ENCODE results near the gene REPS2.

The REPS2 gene

DNA sequence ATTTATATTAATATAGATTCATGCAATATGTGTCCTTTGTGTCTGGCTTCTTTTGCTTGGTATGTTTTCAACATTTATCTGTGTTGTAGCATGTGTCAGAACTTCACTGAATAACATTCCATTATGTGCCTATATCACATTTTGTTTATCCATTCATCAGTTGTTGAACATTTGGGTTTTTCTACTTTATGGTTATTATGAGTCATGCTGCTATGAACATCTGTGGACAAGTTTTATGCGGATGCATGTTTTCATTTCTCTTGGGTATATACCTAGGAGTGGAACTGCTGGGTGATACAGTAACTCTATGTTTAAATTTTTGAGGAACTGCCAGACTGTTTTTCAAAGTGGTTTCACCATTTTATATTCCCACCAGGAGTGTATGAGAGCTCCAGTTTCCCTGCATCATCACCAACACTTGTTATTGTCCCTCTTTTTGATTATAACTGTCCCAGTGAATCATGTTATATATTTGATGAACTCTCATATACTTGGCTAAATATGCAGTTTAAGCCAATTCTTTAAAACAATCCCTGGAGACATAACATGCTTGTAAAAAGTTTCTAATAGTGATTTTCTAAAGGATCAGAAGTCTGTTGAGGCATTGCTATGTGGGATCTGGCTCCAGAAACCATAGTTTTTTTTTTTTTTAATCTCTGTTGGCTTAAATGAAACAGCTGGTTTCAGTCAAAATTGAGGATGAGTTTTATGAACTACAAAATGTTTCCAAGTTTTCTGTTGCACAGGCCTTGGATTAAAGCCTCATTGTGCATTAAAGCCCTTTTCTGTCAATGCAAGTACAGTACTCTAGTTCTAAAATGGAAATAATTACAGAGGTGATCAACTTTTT is 21.6 kb upstream of the REPS2 start:
- H3K27ac ChIP-seq (ENCODE audit: low read depth in 2 of 2, low read length in 2 of 2), result no peak overlapping the region
- H3K36me3 ChIP-seq (ENCODE audit: control insufficient read depth in 2 of 2, insufficient read depth in 2 of 2, low read length in 2 of 2), result no peaks in the 10 kb centered on the region
- H3K4me1 ChIP-seq (ENCODE audit: control insufficient read depth in 2 of 2, insufficient read depth in 2 of 2, low read length in 2 of 2), result no peaks in the 10 kb centered on the region
- H3K9me3 ChIP-seq (ENCODE audit: control insufficient read depth in 2 of 2, low read length in 2 of 2), result no peaks in the 10 kb centered on the region
- H3K27me3 ChIP-seq (ENCODE audit: control insufficient read depth in 2 of 2, insufficient read depth in 2 of 2, low read length in 2 of 2), result peaks cover 0 to 5% of the 10 kb centered on the region in 2 donors
- H3K4me3 ChIP-seq (ENCODE audit: low read length in 2 of 2), result no peak overlapping the region
- H3K9ac ChIP-seq (ENCODE audit: low read depth in 1 of 2, low read length in 2 of 2), result no peak overlapping the region

- Histone ChIP-seq H3K4me1 (ENCODE audit: control insufficient read depth in 2 of 2, insufficient read depth in 2 of 2, low read length in 2 of 2) (no peaks in the 10 kb centered on the region), H3K4me3 (ENCODE audit: low read length in 2 of 2) (no peak overlapping the region), H3K9ac (ENCODE audit: low read depth in 1 of 2, low read length in 2 of 2) (no peak overlapping the region), H3K36me3 (ENCODE audit: control insufficient read depth in 2 of 2, insufficient read depth in 2 of 2, low read length in 2 of 2) (no peaks in the 10 kb centered on the region), H3K9me3 (ENCODE audit: control insufficient read depth in 2 of 2, low read length in 2 of 2) (no peaks in the 10 kb centered on the region), H3K27ac (ENCODE audit: low read depth in 2 of 2, low read length in 2 of 2) (no peak overlapping the region), H3K27me3 (ENCODE audit: control insufficient read depth in 2 of 2, insufficient read depth in 2 of 2, low read length in 2 of 2) (no peaks in the 10 kb centered on the region)
Observed at GRCh38 chrX:16930392-16930791, 16.1 kb upstream of the REPS2 start.

DNA sequence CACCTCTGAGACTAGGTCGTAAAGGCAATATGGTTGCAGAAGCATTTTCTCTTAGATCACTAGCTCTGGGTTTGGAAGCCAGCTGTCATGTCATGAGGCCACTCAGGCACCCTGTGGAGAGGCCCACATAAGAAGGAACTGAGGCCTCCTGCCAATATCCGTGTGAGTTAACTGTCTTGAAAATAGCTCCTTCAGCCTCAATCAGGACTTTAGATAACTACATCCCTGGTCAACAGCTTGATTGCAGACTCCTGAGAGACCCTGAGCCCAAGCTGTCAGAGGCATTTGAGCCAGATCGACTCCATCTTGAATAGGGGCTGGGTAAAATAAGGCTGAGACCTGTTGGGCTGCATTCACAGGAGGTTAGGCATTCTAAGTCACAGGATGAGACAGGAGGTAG is 15.1 kb upstream of the REPS2 start:
- H3K4me3 ChIP-seq (ENCODE audit: low read length in 2 of 2), result no peak overlapping the region
- H3K27me3 ChIP-seq (ENCODE audit: control insufficient read depth in 2 of 2, insufficient read depth in 2 of 2, low read length in 2 of 2), result no peaks in the 10 kb centered on the region
- H3K9me3 ChIP-seq (ENCODE audit: control insufficient read depth in 2 of 2, low read length in 2 of 2), result no peaks in the 10 kb centered on the region
- no peaks in the 10 kb centered on the region for H3K36me3 ChIP-seq (ENCODE audit: control insufficient read depth in 2 of 2, insufficient read depth in 2 of 2, low read length in 2 of 2)
- H3K4me1 ChIP-seq (ENCODE audit: control insufficient read depth in 2 of 2, insufficient read depth in 2 of 2, low read length in 2 of 2), result no peaks in the 10 kb centered on the region
- no peak overlapping the region for H3K27ac ChIP-seq (ENCODE audit: low read depth in 2 of 2, low read length in 2 of 2)
- H3K9ac ChIP-seq (ENCODE audit: low read depth in 1 of 2, low read length in 2 of 2), result no peak overlapping the region

DNA sequence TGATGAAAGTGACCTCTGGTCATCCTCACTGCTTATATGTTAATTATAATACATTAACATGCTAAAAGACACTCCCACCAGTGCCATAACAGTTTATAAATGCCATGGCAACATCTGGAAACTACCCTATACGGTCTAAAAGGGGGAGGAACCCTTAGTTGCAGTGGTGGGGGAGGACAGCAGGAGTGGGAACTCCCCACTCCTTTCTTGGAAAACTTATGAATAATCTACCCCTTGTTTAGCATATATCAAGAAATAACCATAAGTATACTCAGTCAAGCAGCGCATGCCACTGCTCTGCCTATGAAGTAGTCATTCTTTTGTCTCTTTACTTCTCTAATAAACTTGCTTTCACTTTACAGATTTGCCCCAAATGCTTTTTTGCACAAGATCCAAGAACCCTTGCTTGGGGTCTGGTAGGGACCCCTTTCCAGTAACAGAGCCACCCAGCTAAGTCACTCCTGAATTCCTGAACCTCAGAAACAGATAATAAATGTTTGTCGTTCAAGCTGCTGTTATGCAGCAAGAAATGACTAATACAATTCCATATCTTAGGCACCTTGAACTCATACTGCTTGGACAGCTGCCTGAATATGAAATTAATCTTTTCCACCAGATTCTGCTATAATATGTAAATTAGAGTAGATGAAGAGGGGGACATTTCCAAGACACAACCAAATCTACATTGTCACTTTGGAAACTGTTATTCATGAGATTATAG is 14.4 kb upstream of the REPS2 start:
- Histone ChIP-seq H3K4me1 (ENCODE audit: control insufficient read depth in 2 of 2, insufficient read depth in 2 of 2, low read length in 2 of 2) (no peaks in the 10 kb centered on the region), H3K36me3 (ENCODE audit: control insufficient read depth in 2 of 2, insufficient read depth in 2 of 2, low read length in 2 of 2) (no peaks in the 10 kb centered on the region), H3K27ac (ENCODE audit: low read depth in 2 of 2, low read length in 2 of 2) (no peak overlapping the region), H3K27me3 (ENCODE audit: control insufficient read depth in 2 of 2, insufficient read depth in 2 of 2, low read length in 2 of 2) (no peaks in the 10 kb centered on the region), H3K9ac (ENCODE audit: low read depth in 1 of 2, low read length in 2 of 2) (no peak overlapping the region), H3K4me3 (ENCODE audit: low read length in 2 of 2) (no peak overlapping the region), H3K9me3 (ENCODE audit: control insufficient read depth in 2 of 2, low read length in 2 of 2) (no peaks in the 10 kb centered on the region)

- no peaks in the 10 kb centered on the region for H3K27me3 ChIP-seq (ENCODE audit: control insufficient read depth in 2 of 2, insufficient read depth in 2 of 2, low read length in 2 of 2)
- H3K9me3 ChIP-seq (ENCODE audit: control insufficient read depth in 2 of 2, low read length in 2 of 2), result no peaks in the 10 kb centered on the region
- no peaks in the 10 kb centered on the region for H3K36me3 ChIP-seq (ENCODE audit: control insufficient read depth in 2 of 2, insufficient read depth in 2 of 2, low read length in 2 of 2)
- no peak overlapping the region for H3K9ac ChIP-seq (ENCODE audit: low read depth in 1 of 2, low read length in 2 of 2)
- H3K4me1 ChIP-seq (ENCODE audit: control insufficient read depth in 2 of 2, insufficient read depth in 2 of 2, low read length in 2 of 2), result no peaks in the 10 kb centered on the region
- H3K27ac ChIP-seq (ENCODE audit: low read depth in 2 of 2, low read length in 2 of 2), result no peak overlapping the region
- no peak overlapping the region for H3K4me3 ChIP-seq (ENCODE audit: low read length in 2 of 2)
Observed at GRCh38 chrX:16934185-16934584, 12.3 kb upstream of the REPS2 start.

GRCh38 chrX:16946971-16947562 is 609 bp downstream of the REPS2 start:
- H3K4me1 ChIP-seq (ENCODE audit: control insufficient read depth in 2 of 2, insufficient read depth in 2 of 2, low read length in 2 of 2), result peaks cover 0 to 2% of the 10 kb centered on the region in 2 donors
- H3K9ac ChIP-seq (ENCODE audit: low read depth in 1 of 2, low read length in 2 of 2), result peak overlapping the region; percentile 17 to 64
- no peaks in the 10 kb centered on the region for H3K9me3 ChIP-seq (ENCODE audit: control insufficient read depth in 2 of 2, low read length in 2 of 2)
- H3K27ac ChIP-seq (ENCODE audit: low read depth in 2 of 2, low read length in 2 of 2), result peak overlapping the region in 1 of 2 donors; percentile 16
- no peaks in the 10 kb centered on the region for H3K36me3 ChIP-seq (ENCODE audit: control insufficient read depth in 2 of 2, insufficient read depth in 2 of 2, low read length in 2 of 2)
- peak overlapping the region; percentile 69 to 71 for H3K4me3 ChIP-seq (ENCODE audit: low read length in 2 of 2)
- peaks cover 0 to 5% of the 10 kb centered on the region in 2 donors for H3K27me3 ChIP-seq (ENCODE audit: control insufficient read depth in 2 of 2, insufficient read depth in 2 of 2, low read length in 2 of 2)

DNA sequence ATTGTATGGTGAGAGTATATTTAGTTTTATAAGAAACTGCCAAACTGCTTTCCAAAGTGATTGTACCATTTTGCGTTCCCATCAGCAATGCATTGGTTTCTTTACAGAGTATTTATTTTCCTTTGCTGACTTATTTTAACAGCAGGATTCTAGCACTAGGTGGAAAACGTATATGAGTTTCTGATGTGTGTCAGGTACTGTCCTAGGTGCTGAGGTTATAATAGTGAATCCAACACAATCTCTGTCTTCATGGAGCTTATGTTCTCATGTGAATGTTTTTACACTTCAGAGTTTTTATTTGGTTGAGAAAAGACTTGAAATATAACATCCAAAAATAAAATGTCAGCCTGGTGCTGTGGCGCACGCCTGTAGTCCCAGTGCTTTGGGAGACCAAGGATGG is 4.0 kb downstream of the REPS2 start:
- H3K9ac ChIP-seq (ENCODE audit: low read depth in 1 of 2, low read length in 2 of 2), result no peak overlapping the region
- no peak overlapping the region for H3K4me3 ChIP-seq (ENCODE audit: low read length in 2 of 2)
- H3K4me1 ChIP-seq (ENCODE audit: control insufficient read depth in 2 of 2, insufficient read depth in 2 of 2, low read length in 2 of 2), result peaks cover 0 to 5% of the 10 kb centered on the region in 2 donors
- peaks cover 0 to 8% of the 10 kb centered on the region in 2 donors for H3K27me3 ChIP-seq (ENCODE audit: control insufficient read depth in 2 of 2, insufficient read depth in 2 of 2, low read length in 2 of 2)
- no peak overlapping the region for H3K27ac ChIP-seq (ENCODE audit: low read depth in 2 of 2, low read length in 2 of 2)
- no peaks in the 10 kb centered on the region for H3K9me3 ChIP-seq (ENCODE audit: control insufficient read depth in 2 of 2, low read length in 2 of 2)
- H3K36me3 ChIP-seq (ENCODE audit: control insufficient read depth in 2 of 2, insufficient read depth in 2 of 2, low read length in 2 of 2), result no peaks in the 10 kb centered on the region

- Histone ChIP-seq H3K4me3 (ENCODE audit: low read length in 2 of 2) (no peak overlapping the region), H3K4me1 (ENCODE audit: control insufficient read depth in 2 of 2, insufficient read depth in 2 of 2, low read length in 2 of 2) (peaks cover 0 to 3% of the 10 kb centered on the region in 2 donors), H3K9ac (ENCODE audit: low read depth in 1 of 2, low read length in 2 of 2) (no peak overlapping the region), H3K27me3 (ENCODE audit: control insufficient read depth in 2 of 2, insufficient read depth in 2 of 2, low read length in 2 of 2) (peaks cover 5 to 13% of the 10 kb centered on the region in 2 donors), H3K9me3 (ENCODE audit: control insufficient read depth in 2 of 2, low read length in 2 of 2) (no peaks in the 10 kb centered on the region), H3K27ac (ENCODE audit: low read depth in 2 of 2, low read length in 2 of 2) (no peak overlapping the region), H3K36me3 (ENCODE audit: control insufficient read depth in 2 of 2, insufficient read depth in 2 of 2, low read length in 2 of 2) (no peaks in the 10 kb centered on the region)
Observed at GRCh38 chrX:16953606-16954211, 7.3 kb downstream of the REPS2 start.

DNA sequence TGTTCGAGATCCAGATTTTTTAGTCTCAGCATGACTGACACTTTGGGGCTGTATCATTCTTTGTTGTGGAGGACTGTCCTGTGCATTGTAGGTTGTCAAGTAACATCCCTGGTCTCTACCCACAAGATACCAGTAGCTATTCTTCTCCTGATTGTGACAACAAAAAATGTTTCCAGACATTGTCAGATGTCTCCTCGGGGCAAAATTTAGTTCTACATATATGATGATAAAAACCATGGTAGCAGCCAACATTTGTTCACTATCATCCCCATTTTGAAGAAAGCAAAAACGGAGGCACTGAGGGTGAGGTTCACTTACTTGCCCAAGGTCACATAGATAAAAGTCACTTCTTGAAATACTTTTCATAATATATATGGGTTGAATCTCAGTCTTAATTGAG is 11.3 kb downstream of the REPS2 start:
- Histone ChIP-seq H3K9ac (ENCODE audit: low read depth in 1 of 2, low read length in 2 of 2) (no peak overlapping the region), H3K27me3 (ENCODE audit: control insufficient read depth in 2 of 2, insufficient read depth in 2 of 2, low read length in 2 of 2) (peaks cover 5 to 19% of the 10 kb centered on the region in 2 donors), H3K36me3 (ENCODE audit: control insufficient read depth in 2 of 2, insufficient read depth in 2 of 2, low read length in 2 of 2) (no peaks in the 10 kb centered on the region), H3K4me1 (ENCODE audit: control insufficient read depth in 2 of 2, insufficient read depth in 2 of 2, low read length in 2 of 2) (peaks cover 0 to 3% of the 10 kb centered on the region in 2 donors), H3K9me3 (ENCODE audit: control insufficient read depth in 2 of 2, low read length in 2 of 2) (no peaks in the 10 kb centered on the region), H3K27ac (ENCODE audit: low read depth in 2 of 2, low read length in 2 of 2) (no peak overlapping the region), H3K4me3 (ENCODE audit: low read length in 2 of 2) (no peak overlapping the region)

- H3K9ac ChIP-seq (ENCODE audit: low read depth in 1 of 2, low read length in 2 of 2), result no peak overlapping the region
- H3K4me3 ChIP-seq (ENCODE audit: low read length in 2 of 2), result no peak overlapping the region
- H3K9me3 ChIP-seq (ENCODE audit: control insufficient read depth in 2 of 2, low read length in 2 of 2), result no peaks in the 10 kb centered on the region
- H3K4me1 ChIP-seq (ENCODE audit: control insufficient read depth in 2 of 2, insufficient read depth in 2 of 2, low read length in 2 of 2), result peaks cover 0 to 3% of the 10 kb centered on the region in 2 donors
- no peak overlapping the region for H3K27ac ChIP-seq (ENCODE audit: low read depth in 2 of 2, low read length in 2 of 2)
- no peaks in the 10 kb centered on the region for H3K36me3 ChIP-seq (ENCODE audit: control insufficient read depth in 2 of 2, insufficient read depth in 2 of 2, low read length in 2 of 2)
- peaks cover 5 to 19% of the 10 kb centered on the region in 2 donors for H3K27me3 ChIP-seq (ENCODE audit: control insufficient read depth in 2 of 2, insufficient read depth in 2 of 2, low read length in 2 of 2)
Observed at GRCh38 chrX:16958356-16958755, 11.9 kb downstream of the REPS2 start.

Data from mucosa of rectum (tissue), 2 donors.